ENCODE measurements around the gene DNAH9. TPM values are rescaled to one million over a fixed set of nuclear protein-coding genes. Genes with fewer than 3 reads are reported as not detected.
A peak's percentile ranks its signal among the peaks of the same experiment; 100 is the strongest.

DNAH9 gene
- total and polyA plus RNA-seq, 4 donors, result under 0.01 to 0.09 TPM; not detected in 2

DNA sequence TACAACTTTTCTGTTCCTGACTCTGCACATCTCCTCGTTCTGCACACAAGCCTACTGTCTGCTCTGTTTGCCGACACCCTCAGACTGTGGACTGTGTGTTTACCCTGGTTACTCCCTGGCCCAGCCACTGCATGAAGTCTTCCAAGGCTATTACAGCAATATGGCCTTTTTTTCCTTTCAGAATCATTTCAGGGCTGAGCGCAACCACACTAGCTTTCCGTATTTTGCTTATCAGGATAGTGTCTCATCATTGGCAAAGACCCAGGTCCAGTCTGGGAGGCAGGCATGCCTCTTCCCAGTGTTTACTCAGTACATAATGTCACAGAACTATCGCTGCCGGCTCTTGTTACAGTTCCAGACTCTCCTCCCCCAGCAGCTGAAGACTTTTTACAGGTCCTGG lies 10.1 kb downstream of the DNAH9 start:
- Histone ChIP-seq H3K27me3 (ENCODE audit: control insufficient read depth in 4 of 4, insufficient read depth in 4 of 4, low read length in 3 of 4) (no peaks in the 10 kb centered on the region), H3K27ac (ENCODE audit: low read depth in 1 of 2, low read length in 2 of 2) (peak overlapping the region; percentile 2 to 57), H3K36me3 (ENCODE audit: control insufficient read depth in 4 of 4, insufficient read depth in 3 of 4, low read depth in 1 of 4, low read length in 3 of 4) (no peaks in the 10 kb centered on the region), H3K4me1 (ENCODE audit: control insufficient read depth in 4 of 4, insufficient read depth in 4 of 4, low read length in 3 of 4) (peaks cover 4 to 14% (median 12%) of the 10 kb centered on the region in 4 donors), H3K9ac (ENCODE audit: low read depth in 1 of 2, low read length in 2 of 2) (no peak overlapping the region), H3K9me3 (ENCODE audit: control insufficient read depth in 4 of 4, low read length in 3 of 4) (no peaks in the 10 kb centered on the region), H3K4me3 (ENCODE audit: low read depth in 1 of 3, low read length in 3 of 3) (no peak overlapping the region)
- WGBS, result 14% methylated on average over 6 of the region's 6 CpGs
- TF ChIP-seq NR2F2 (IDR thresholded peaks at IDR 0.05), result peak; percentile 45
- no peak for TF ChIP-seq TAF1 (conservative IDR thresholded peaks at IDR 0.05)
- peak; percentile 76 for TF ChIP-seq SP1 (IDR thresholded peaks at IDR 0.05)
- peak; percentile 82 for TF ChIP-seq YY1 (IDR thresholded peaks at IDR 0.05)
- TF ChIP-seq ZBTB33 (IDR thresholded peaks at IDR 0.05), result peak; percentile 81
- TF ChIP-seq GABPA (IDR thresholded peaks at IDR 0.05 in 1 of 2, conservative IDR thresholded peaks at IDR 0.05 in 1 of 2), result peak in 1 of 2 donors; percentile 40
- TF ChIP-seq FOXA2 (IDR thresholded peaks at IDR 0.05), result peak; percentile 94
- TF ChIP-seq HNF4A (conservative IDR thresholded peaks at IDR 0.05), result peak; percentile 74 to 82
- peak; percentile 71 to 92 for TF ChIP-seq JUND (IDR thresholded peaks at IDR 0.05)
- TF ChIP-seq FOXA1 (IDR thresholded peaks at IDR 0.05), result peak; percentile 96
- TF ChIP-seq, protein P1, sequence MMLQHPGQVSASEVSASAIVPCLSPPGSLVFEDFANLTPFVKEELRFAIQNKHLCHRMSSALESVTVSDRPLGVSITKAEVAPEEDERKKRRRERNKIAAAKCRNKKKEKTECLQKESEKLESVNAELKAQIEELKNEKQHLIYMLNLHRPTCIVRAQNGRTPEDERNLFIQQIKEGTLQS (IDR thresholded peaks at IDR 0.05), result peak; percentile 83
- TF ChIP-seq, protein P2, sequence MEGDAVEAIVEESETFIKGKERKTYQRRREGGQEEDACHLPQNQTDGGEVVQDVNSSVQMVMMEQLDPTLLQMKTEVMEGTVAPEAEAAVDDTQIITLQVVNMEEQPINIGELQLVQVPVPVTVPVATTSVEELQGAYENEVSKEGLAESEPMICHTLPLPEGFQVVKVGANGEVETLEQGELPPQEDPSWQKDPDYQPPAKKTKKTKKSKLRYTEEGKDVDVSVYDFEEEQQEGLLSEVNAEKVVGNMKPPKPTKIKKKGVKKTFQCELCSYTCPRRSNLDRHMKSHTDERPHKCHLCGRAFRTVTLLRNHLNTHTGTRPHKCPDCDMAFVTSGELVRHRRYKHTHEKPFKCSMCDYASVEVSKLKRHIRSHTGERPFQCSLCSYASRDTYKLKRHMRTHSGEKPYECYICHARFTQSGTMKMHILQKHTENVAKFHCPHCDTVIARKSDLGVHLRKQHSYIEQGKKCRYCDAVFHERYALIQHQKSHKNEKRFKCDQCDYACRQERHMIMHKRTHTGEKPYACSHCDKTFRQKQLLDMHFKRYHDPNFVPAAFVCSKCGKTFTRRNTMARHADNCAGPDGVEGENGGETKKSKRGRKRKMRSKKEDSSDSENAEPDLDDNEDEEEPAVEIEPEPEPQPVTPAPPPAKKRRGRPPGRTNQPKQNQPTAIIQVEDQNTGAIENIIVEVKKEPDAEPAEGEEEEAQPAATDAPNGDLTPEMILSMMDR (IDR thresholded peaks at IDR 0.05; ENCODE audit: low read depth, low read length, missing input control), result no peak
- TF ChIP-seq, protein P3, sequence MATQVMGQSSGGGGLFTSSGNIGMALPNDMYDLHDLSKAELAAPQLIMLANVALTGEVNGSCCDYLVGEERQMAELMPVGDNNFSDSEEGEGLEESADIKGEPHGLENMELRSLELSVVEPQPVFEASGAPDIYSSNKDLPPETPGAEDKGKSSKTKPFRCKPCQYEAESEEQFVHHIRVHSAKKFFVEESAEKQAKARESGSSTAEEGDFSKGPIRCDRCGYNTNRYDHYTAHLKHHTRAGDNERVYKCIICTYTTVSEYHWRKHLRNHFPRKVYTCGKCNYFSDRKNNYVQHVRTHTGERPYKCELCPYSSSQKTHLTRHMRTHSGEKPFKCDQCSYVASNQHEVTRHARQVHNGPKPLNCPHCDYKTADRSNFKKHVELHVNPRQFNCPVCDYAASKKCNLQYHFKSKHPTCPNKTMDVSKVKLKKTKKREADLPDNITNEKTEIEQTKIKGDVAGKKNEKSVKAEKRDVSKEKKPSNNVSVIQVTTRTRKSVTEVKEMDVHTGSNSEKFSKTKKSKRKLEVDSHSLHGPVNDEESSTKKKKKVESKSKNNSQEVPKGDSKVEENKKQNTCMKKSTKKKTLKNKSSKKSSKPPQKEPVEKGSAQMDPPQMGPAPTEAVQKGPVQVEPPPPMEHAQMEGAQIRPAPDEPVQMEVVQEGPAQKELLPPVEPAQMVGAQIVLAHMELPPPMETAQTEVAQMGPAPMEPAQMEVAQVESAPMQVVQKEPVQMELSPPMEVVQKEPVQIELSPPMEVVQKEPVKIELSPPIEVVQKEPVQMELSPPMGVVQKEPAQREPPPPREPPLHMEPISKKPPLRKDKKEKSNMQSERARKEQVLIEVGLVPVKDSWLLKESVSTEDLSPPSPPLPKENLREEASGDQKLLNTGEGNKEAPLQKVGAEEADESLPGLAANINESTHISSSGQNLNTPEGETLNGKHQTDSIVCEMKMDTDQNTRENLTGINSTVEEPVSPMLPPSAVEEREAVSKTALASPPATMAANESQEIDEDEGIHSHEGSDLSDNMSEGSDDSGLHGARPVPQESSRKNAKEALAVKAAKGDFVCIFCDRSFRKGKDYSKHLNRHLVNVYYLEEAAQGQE (IDR thresholded peaks at IDR 0.05), result peak; percentile 53
- TF ChIP-seq HNF4G (IDR thresholded peaks at IDR 0.05), result peak; percentile 44
- TF ChIP-seq EGR1 (IDR thresholded peaks at IDR 0.05; ENCODE audit: low read depth in 2 of 2), result peak in 1 of 2 donors; percentile 77
- TF ChIP-seq, protein P4, sequence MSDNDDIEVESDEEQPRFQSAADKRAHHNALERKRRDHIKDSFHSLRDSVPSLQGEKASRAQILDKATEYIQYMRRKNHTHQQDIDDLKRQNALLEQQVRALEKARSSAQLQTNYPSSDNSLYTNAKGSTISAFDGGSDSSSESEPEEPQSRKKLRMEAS (IDR thresholded peaks at IDR 0.05), result peak; percentile 84
- peak; percentile 41 to 60 for TF ChIP-seq RAD21 (IDR thresholded peaks at IDR 0.05)
- peak; percentile 67 to 88 for TF ChIP-seq RXRA (IDR thresholded peaks at IDR 0.05)
- DNase-seq (ENCODE audit: low spot score), result peak; percentile 39

Data from liver (tissue), 9 donors.